IMR-90 (cell line): ENCODE results near the gene KAZN. TPM values are rescaled to one million over a fixed set of nuclear protein-coding genes. Genes with fewer than 3 reads are reported as not detected.

ENCODE experiments used
- ATAC-seq: fragments of 200-7000 bp; cut with Tn5 transposase; 2 replicates; pipeline ENCODE4 v1.9.1; 2020; ENCODE audit warnings: low read depth, mild to moderate bottlenecking, moderate library complexity
- BruUV-seq: library from RNA; stranded (reverse); fragments of 400-500 nt; replicated peaks from 2 replicates; lab custom pipeline; 2021; lab: Mats Ljungman, UMichigan
- CTCF ChIA-PET: fragments of 300-600 bp; formaldehyde crosslinking; extraction: SDS; loops from one replicate; lab custom pipeline; 2021; ENCODE audit warnings: antibody characterized with exemption; lab: Yijun Ruan, JAX
- POLR2A ChIA-PET: fragments of 300-600 bp; sonication (Branson Sonifier 250); formaldehyde crosslinking; loops from one replicate; lab custom pipeline; 2022; ENCODE audit warnings: antibody characterized with exemption; ENCODE audit not compliant: unreplicated experiment; lab: Charles Lee
- DNase-seq: peaks from one replicate; pipeline ENCODE4 v3.0.0; 2013
- H2AFZ ChIP-seq: replicated peaks from 2 replicates; pipeline ENCODE3; 2013; ENCODE audit warnings: low read length, mild to moderate bottlenecking; ENCODE audit not compliant: poor library complexity
- H2AK5ac ChIP-seq: 2 replicates; pipeline ENCODE4 v1.6.1; 2013; ENCODE audit warnings: low read depth, low read length, inconsistent platforms
- H2AK9ac ChIP-seq: replicated peaks from 2 replicates; pipeline ENCODE3; 2013; ENCODE audit warnings: mild to moderate bottlenecking, low read depth, low read length, moderate library complexity; ENCODE audit not compliant: poor library complexity
- H2BK120ac ChIP-seq: 2 replicates; pipeline ENCODE4 v1.6.1; 2013; ENCODE audit warnings: low read depth, low read length, inconsistent platforms
- H2BK15ac ChIP-seq: 3 replicates; pipeline ENCODE4 v1.6.1; 2013; ENCODE audit warnings: low read depth, low read length, inconsistent platforms
- H2BK20ac ChIP-seq: 2 replicates; pipeline ENCODE4 v1.6.1; 2013; ENCODE audit warnings: low read depth, mild to moderate bottlenecking, inconsistent platforms, low read length, moderate library complexity
- H2BK5ac ChIP-seq: 2 replicates; pipeline ENCODE4 v1.6.1; 2013; ENCODE audit warnings: mild to moderate bottlenecking, low read depth, low read length, inconsistent platforms; ENCODE audit not compliant: poor library complexity, severe bottlenecking
- H3K14ac ChIP-seq: replicated peaks from 2 replicates; pipeline ENCODE4 v1.6.1; 2013; ENCODE audit warnings: low read depth, low read length, inconsistent platforms
- H3K18ac ChIP-seq: 2 replicates; pipeline ENCODE4 v1.6.1; 2013; ENCODE audit warnings: low read depth, low read length, control low read depth
- H3K23ac ChIP-seq: 2 replicates; pipeline ENCODE4 v1.6.1; 2013; ENCODE audit warnings: low read depth, low read length, inconsistent platforms
- H3K27ac ChIP-seq: 2 replicates; pipeline ENCODE4 v1.5.1; 2013; ENCODE audit warnings: mild to moderate bottlenecking, control low read depth, low read length; ENCODE audit not compliant: insufficient read depth
- H3K27me3 ChIP-seq: 2 replicates; pipeline ENCODE4 v1.6.1; 2013; ENCODE audit warnings: low read length; ENCODE audit not compliant: control insufficient read depth, insufficient read depth
- H3K36me3 ChIP-seq: 2 replicates; pipeline ENCODE4 v1.6.1; 2013; ENCODE audit warnings: low read length, mixed read lengths; ENCODE audit not compliant: control insufficient read depth, insufficient read depth
- H3K4ac ChIP-seq: 2 replicates; pipeline ENCODE4 v1.6.1; 2013; ENCODE audit warnings: low read depth, low read length, inconsistent platforms
- H3K4me1 ChIP-seq: 2 replicates; pipeline ENCODE4 v1.6.1; 2013; ENCODE audit warnings: low read length, mixed read lengths; ENCODE audit not compliant: control insufficient read depth, insufficient read depth
- H3K4me2 ChIP-seq: 2 replicates; pipeline ENCODE4 v1.6.1; 2013; ENCODE audit warnings: low read depth, mild to moderate bottlenecking, control low read depth, low read length, moderate library complexity
- H3K4me3 ChIP-seq: 2 replicates; pipeline ENCODE4 v1.5.1; 2013; ENCODE audit warnings: low read depth, mild to moderate bottlenecking, control low read depth, low read length, moderate library complexity; ENCODE audit not compliant: insufficient read depth
- H3K56ac ChIP-seq: 2 replicates; pipeline ENCODE4 v1.6.1; 2013; ENCODE audit warnings: low read length, inconsistent platforms; ENCODE audit not compliant: insufficient read depth; ENCODE audit errors: extremely low read depth
- H3K79me1 ChIP-seq, 2 experiments: 2 replicates each; pipeline ENCODE4 v1.6.1; 2013; ENCODE audit warnings: low read length in 2 of 2, inconsistent platforms in 1 of 2, low read depth in 1 of 2
- H3K9ac ChIP-seq: 2 replicates; pipeline ENCODE4 v1.6.1; 2013; ENCODE audit warnings: low read depth, low read length, control low read depth
- H3K9me1 ChIP-seq: 2 replicates; pipeline ENCODE4 v1.6.1; 2013; ENCODE audit warnings: low read length, inconsistent platforms; ENCODE audit not compliant: insufficient read depth
- H3K9me3 ChIP-seq: 2 replicates; pipeline ENCODE4 v1.6.1; 2013; ENCODE audit warnings: low read length; ENCODE audit not compliant: control insufficient read depth, insufficient read depth
- H4K20me1 ChIP-seq: 2 replicates; pipeline ENCODE4 v1.6.1; 2013; ENCODE audit warnings: low read length, inconsistent platforms; ENCODE audit not compliant: insufficient read depth
- H4K5ac ChIP-seq: 2 replicates; pipeline ENCODE4 v1.6.1; 2013; ENCODE audit warnings: mild to moderate bottlenecking, low read depth, low read length, control low read depth
- H4K8ac ChIP-seq, 2 experiments: 2 replicates each; pipeline ENCODE4 v1.6.1; 2013; ENCODE audit warnings: low read depth in 2 of 2, low read length in 2 of 2, control low read depth in 1 of 2, inconsistent platforms in 1 of 2
- H4K91ac ChIP-seq: 2 replicates; pipeline ENCODE4 v1.6.1; 2013; ENCODE audit warnings: low read depth, low read length, inconsistent platforms; ENCODE audit not compliant: insufficient read depth
- CEBPB ChIP-seq: IDR thresholded peaks from 2 replicates; pipeline ENCODE4 v1.6.1; 2012; ENCODE audit warnings: low read depth, low read length, improper control_type of control experiment
- CHD1 ChIP-seq: IDR thresholded peaks from 2 replicates; pipeline ENCODE4 v1.6.1; 2012; ENCODE audit warnings: low read depth, low read length, improper control_type of control experiment
- FOS ChIP-seq: fragments of 150-350 bp; IDR thresholded peaks from 2 replicates; pipeline ENCODE4 v1.6.1; 2016; ENCODE audit warnings: low read depth, low read length
- MAFK ChIP-seq: IDR thresholded peaks from 2 replicates; pipeline ENCODE4 v1.6.1; 2012; ENCODE audit warnings: low read depth, low read length, improper control_type of control experiment
- MAZ ChIP-seq: IDR thresholded peaks from 2 replicates; pipeline ENCODE4 v1.6.1; 2012; ENCODE audit warnings: low read depth, mild to moderate bottlenecking, low read length, improper control_type of control experiment, moderate library complexity, borderline replicate concordance
- MXI1 ChIP-seq: IDR thresholded peaks from 2 replicates; pipeline ENCODE4 v1.6.1; 2012; ENCODE audit warnings: low read depth, mild to moderate bottlenecking, low read length, moderate library complexity, borderline replicate concordance
- POLR2A ChIP-seq: IDR thresholded peaks from 2 replicates; pipeline ENCODE4 v1.6.1; 2012; ENCODE audit warnings: mild to moderate bottlenecking, low read depth, low read length
- RAD21 ChIP-seq: IDR thresholded peaks from 2 replicates; pipeline ENCODE4 v1.6.1; 2012; ENCODE audit warnings: low read length, improper control_type of control experiment
- RCOR1 ChIP-seq: IDR thresholded peaks from 2 replicates; pipeline ENCODE4 v1.6.1; 2012; ENCODE audit warnings: mild to moderate bottlenecking, low read length, improper control_type of control experiment; ENCODE audit not compliant: insufficient replicate concordance
- WGBS, 2 experiments: methylation state at CpG; one replicate each; pipeline versions ENCODE4 v1.1.5 to v1.1.7; 2013; ENCODE audit warnings: missing lambda C conversion rate in 2 of 2; ENCODE audit not compliant: insufficient read length in 1 of 2; ENCODE audit errors: extremely low coverage in 2 of 2; 5-methylcytosine and 5-hydroxymethylcytosine counted together
- dilution Hi-C: fragments of 300-500 bp; cut with HindIII; formaldehyde crosslinking; loops from one replicate; pipeline ENCODE4 v1.14.3; 2018; ENCODE audit warnings: low sequenced_read_pairs; ENCODE audit not compliant: unreplicated experiment
- in situ Hi-C: fragments of 300-500 bp; cut with MboI; formaldehyde crosslinking; loops from 3 replicates; pipeline ENCODE4 v1.14.3; 2019; ENCODE audit warnings: low sequenced_read_pairs, inconsistent platforms, mixed read lengths
- intact Hi-C: fragments of 100-400 bp; cut with micrococcal nuclease; formaldehyde crosslinking; loops from 2 replicates; pipeline ENCODE4 v1.10.0; 2022
- polyA plus RNA-seq, 3 experiments: library from polyadenylated mRNA; depleted of rRNA; stranded (reverse); fragments of >200 nt; gene quantifications; 2 replicates each; pipeline ENCODE4 v1.2.3, GENCODE V29; 2012; ENCODE audit warnings: low replicate concordance in 1 of 3
- total RNA-seq: library from RNA; depleted of rRNA; stranded (reverse); fragments of >200 nt; gene quantifications from 2 replicates; pipeline ENCODE4 v1.2.3, GENCODE V29; 2012
- TF ChIP-seq, protein P1 (sequence below): fragments of 150-350 bp; IDR thresholded peaks from 2 replicates; pipeline ENCODE4 v1.6.1; 2016; ENCODE audit warnings: low read depth, mild to moderate bottlenecking, low read length, moderate library complexity, borderline replicate concordance
- TF ChIP-seq, protein P2 (sequence below): fragments of 150-350 bp; IDR thresholded peaks from 2 replicates; pipeline ENCODE4 v1.6.1; 2017; ENCODE audit warnings: mild to moderate bottlenecking, antibody characterized with exemption, low read length, low read depth
- TF ChIP-seq, protein P3 (sequence below): conservative IDR thresholded peaks from 2 replicates; pipeline ENCODE4 v1.5.1; 2012; ENCODE audit warnings: mild to moderate bottlenecking, low read depth, low read length, improper control_type of control experiment

Gene KAZN
- total and polyA plus RNA-seq, 2 of the 4 experiments (the other 2 are of a cell fraction) = 5.2 to 10.5 TPM

DNA sequence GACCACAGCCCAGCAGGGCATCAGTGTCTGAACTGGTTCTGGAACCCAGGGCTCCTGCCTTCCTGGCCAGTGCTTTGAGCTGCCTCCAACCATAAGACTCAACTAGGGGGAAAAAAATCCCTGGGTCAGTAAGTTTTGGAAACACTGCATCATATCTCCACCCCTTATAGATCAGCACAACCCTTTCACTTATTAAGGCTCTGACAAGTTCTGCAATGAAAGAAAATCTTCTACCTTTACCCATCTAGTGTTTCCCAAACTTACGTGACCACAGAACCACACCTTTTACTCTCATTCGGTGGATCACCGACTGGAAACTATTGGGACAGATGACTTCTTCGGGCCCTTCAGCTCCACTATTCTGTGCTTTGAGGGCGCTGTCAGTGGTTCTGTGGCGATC lies 476.7 kb downstream of the KAZN start:
- no peak overlapping the region for H4K91ac ChIP-seq
- H3K4me2 ChIP-seq = no peak overlapping the region
- no peak overlapping the region for H3K56ac ChIP-seq
- dilution Hi-C loops (no loop called here), in situ Hi-C loops (no loop called here), intact Hi-C loops (no loop called here)
- no peak overlapping the region for H3K9ac ChIP-seq
- no peaks in the 10 kb centered on the region for H3K4me1 ChIP-seq
- H3K27ac ChIP-seq = no peak overlapping the region
- DNase-seq = no peak
- H3K27me3 ChIP-seq = no peaks in the 10 kb centered on the region
- no peak overlapping the region for H4K5ac ChIP-seq
- H2AK5ac ChIP-seq = no peak overlapping the region
- H3K79me1 ChIP-seq = no peaks in the 10 kb centered on the region
- CTCF ChIA-PET = no interaction called here
- H3K9me1 ChIP-seq = no peaks in the 10 kb centered on the region
- H3K9me3 ChIP-seq = no peaks in the 10 kb centered on the region
- ATAC-seq = no peak
- H2BK20ac ChIP-seq = no peak overlapping the region
- H2BK15ac ChIP-seq = no peak overlapping the region
- no TSS peak for BruUV-seq
- H4K20me1 ChIP-seq = no peaks in the 10 kb centered on the region
- no peak overlapping the region for H3K4ac ChIP-seq
- no peak overlapping the region for H3K14ac ChIP-seq
- H2BK120ac ChIP-seq = no peak overlapping the region
- WGBS, 2 experiments = 97% methylated on average over 4 of the region's 6 CpGs; no CpG with 5 or more reads in 1 of the 2 experiments
- TF ChIP-seq FOS (no peak), CEBPB (no peak), POLR2A (no peak), MAZ (no peak), CHD1 (no peak), MAFK (no peak), RCOR1 (no peak), RAD21 (no peak), MXI1 (no peak)
- TF ChIP-seq, protein P1, sequence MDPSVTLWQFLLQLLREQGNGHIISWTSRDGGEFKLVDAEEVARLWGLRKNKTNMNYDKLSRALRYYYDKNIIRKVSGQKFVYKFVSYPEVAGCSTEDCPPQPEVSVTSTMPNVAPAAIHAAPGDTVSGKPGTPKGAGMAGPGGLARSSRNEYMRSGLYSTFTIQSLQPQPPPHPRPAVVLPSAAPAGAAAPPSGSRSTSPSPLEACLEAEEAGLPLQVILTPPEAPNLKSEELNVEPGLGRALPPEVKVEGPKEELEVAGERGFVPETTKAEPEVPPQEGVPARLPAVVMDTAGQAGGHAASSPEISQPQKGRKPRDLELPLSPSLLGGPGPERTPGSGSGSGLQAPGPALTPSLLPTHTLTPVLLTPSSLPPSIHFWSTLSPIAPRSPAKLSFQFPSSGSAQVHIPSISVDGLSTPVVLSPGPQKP = no peak
- TF ChIP-seq, protein P2, sequence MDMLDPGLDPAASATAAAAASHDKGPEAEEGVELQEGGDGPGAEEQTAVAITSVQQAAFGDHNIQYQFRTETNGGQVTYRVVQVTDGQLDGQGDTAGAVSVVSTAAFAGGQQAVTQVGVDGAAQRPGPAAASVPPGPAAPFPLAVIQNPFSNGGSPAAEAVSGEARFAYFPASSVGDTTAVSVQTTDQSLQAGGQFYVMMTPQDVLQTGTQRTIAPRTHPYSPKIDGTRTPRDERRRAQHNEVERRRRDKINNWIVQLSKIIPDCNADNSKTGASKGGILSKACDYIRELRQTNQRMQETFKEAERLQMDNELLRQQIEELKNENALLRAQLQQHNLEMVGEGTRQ = no peak
- TF ChIP-seq, protein P3, sequence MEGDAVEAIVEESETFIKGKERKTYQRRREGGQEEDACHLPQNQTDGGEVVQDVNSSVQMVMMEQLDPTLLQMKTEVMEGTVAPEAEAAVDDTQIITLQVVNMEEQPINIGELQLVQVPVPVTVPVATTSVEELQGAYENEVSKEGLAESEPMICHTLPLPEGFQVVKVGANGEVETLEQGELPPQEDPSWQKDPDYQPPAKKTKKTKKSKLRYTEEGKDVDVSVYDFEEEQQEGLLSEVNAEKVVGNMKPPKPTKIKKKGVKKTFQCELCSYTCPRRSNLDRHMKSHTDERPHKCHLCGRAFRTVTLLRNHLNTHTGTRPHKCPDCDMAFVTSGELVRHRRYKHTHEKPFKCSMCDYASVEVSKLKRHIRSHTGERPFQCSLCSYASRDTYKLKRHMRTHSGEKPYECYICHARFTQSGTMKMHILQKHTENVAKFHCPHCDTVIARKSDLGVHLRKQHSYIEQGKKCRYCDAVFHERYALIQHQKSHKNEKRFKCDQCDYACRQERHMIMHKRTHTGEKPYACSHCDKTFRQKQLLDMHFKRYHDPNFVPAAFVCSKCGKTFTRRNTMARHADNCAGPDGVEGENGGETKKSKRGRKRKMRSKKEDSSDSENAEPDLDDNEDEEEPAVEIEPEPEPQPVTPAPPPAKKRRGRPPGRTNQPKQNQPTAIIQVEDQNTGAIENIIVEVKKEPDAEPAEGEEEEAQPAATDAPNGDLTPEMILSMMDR = no peak
- no peak overlapping the region for H3K4me3 ChIP-seq
- no peak overlapping the region for H2BK5ac ChIP-seq
- H3K36me3 ChIP-seq = no peaks in the 10 kb centered on the region
- H3K18ac ChIP-seq = no peak overlapping the region
- no peak overlapping the region for H4K8ac ChIP-seq
- no peak overlapping the region for H3K23ac ChIP-seq
- no peak overlapping the region for H2AK9ac ChIP-seq
- POLR2A ChIA-PET = no interaction called here
- H2AFZ ChIP-seq = no peak overlapping the region
